Stomach (tissue), 4 donors: Measurements from ENCODE around the gene SCIMP.
"Not testable (repeated sequence)": the region's sequence is repeated elsewhere in the genome, so short reads cannot be mapped to it uniquely, and the experiment has no call there.

Experiments used
- POLR2AphosphoS5 ChIP-seq, 3 donors: sonication (generic); formaldehyde crosslinking; IDR thresholded peaks; one replicate each; pipeline ENCODE4 v1.6.1; 2016; ENCODE audit warnings: antibody characterized with exemption in 3 of 3
- TF ChIP-seq, protein P1 (sequence below), 7 experiments: fragments of 450-650 bp in 4 of 7; fragments of 200-600 bp in 3 of 7; sonication (generic) in 3 of 7; IDR thresholded peaks; one replicate each; pipeline ENCODE4 v1.5.1; 2016 to 2019; ENCODE audit warnings: antibody characterized with exemption in 7 of 7, control low read depth in 2 of 7, mild to moderate bottlenecking in 1 of 7

DNA sequence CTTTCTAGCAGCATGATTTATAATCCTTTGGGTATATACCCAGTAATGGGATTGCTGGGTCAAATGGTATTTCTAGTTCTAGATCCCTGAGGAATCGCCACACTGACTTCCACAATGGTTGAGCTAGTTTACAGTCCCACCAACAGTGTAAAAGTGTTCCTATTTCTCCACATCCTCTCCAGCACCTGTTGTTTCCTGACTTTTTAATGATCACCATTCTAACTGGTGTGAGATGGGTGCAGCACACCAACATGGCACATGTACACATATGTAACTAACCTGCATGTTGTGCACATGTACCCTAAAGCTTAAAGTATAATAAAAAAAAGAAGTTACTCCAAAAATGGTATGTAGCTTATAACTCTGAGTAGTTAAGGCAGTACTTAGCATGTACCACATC, 74.0 kb downstream of the SCIMP start:
- TF ChIP-seq, protein P1, sequence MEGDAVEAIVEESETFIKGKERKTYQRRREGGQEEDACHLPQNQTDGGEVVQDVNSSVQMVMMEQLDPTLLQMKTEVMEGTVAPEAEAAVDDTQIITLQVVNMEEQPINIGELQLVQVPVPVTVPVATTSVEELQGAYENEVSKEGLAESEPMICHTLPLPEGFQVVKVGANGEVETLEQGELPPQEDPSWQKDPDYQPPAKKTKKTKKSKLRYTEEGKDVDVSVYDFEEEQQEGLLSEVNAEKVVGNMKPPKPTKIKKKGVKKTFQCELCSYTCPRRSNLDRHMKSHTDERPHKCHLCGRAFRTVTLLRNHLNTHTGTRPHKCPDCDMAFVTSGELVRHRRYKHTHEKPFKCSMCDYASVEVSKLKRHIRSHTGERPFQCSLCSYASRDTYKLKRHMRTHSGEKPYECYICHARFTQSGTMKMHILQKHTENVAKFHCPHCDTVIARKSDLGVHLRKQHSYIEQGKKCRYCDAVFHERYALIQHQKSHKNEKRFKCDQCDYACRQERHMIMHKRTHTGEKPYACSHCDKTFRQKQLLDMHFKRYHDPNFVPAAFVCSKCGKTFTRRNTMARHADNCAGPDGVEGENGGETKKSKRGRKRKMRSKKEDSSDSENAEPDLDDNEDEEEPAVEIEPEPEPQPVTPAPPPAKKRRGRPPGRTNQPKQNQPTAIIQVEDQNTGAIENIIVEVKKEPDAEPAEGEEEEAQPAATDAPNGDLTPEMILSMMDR (IDR thresholded peaks at IDR 0.05), result not testable (repeated sequence)
- not testable (repeated sequence) for TF ChIP-seq POLR2AphosphoS5 (IDR thresholded peaks at IDR 0.05)
